NCI-H2081 treated with DMSO at 0.1 percent for 48 hours (cell line): Measurements from ENCODE around the gene VENTX.
"Not testable (repeated sequence)": the region's sequence is repeated elsewhere in the genome, so short reads cannot be mapped to it uniquely, and the experiment has no call there.

Experiments
- DNase-seq: peaks from one replicate; lab custom pipeline; 2025; lab: John Stamatoyannopoulos, UW

Gene VENTX

DNA sequence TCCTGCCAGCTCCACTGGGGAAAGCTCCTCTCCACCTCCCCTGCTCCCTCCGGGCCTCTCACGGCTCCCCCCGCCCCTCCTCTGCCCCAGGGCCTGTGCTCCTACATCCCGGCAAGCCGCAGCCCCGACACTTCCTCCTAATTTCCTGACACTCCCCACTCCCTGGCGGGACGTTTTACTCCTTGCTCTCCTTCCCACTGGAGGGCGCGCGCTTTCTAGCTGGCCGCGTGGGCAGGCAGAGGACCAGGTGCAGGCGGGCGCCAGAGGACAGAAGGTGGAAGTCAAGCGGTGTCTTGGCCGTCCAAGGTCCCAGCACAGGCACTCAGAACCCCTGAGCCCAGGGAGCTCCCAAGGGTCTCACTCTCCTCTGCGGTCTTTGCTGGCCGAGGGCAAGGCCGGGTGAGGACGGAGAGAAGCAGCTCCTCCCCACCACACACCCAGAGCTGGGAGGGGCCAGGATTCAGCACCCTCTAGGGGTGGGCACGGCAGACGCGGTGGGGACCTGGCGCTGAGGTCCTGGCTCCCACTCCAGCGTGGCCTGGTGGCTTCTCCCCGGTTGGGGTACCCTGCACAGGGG, 19.9 kb downstream of the VENTX start:
- no peak for DNase-seq

DNA sequence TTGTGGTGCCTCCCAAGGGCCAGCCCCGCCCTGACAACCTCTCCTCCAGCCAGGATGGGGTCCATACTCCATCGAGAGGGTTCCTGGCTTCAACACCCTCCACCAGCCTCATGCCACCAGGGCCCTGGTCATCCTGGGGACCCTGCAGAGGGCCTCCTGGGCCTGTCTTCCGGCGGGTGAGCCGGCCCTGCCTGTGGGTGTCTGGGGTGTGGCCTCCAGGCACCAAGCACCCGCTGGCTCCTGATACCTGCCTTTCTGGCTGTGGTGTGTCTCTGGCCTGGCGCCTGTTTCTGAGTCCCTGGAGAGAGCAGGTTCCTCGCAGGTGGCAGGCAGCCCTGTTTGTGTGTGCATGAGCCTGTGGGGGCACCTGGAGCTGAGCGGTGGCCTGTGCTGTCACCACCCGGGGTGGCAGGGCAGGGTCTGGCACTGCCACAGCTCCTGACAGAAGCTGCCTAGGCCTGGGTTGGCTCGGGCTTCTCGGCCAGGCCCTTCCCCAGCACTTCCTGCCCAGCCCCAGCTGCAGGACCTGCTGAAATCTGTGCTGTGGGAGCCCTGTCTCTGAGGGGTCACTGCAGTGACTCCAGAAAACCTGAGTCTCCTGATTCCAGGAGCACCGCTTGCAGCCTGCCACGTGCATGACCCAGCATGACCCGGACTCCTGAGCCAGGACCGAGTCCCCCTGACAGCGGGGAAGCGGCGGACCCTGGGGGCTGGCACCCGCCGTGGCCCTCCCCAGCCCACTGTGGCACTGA, 20.6 kb downstream of the VENTX start:
- no peak for DNase-seq

DNA sequence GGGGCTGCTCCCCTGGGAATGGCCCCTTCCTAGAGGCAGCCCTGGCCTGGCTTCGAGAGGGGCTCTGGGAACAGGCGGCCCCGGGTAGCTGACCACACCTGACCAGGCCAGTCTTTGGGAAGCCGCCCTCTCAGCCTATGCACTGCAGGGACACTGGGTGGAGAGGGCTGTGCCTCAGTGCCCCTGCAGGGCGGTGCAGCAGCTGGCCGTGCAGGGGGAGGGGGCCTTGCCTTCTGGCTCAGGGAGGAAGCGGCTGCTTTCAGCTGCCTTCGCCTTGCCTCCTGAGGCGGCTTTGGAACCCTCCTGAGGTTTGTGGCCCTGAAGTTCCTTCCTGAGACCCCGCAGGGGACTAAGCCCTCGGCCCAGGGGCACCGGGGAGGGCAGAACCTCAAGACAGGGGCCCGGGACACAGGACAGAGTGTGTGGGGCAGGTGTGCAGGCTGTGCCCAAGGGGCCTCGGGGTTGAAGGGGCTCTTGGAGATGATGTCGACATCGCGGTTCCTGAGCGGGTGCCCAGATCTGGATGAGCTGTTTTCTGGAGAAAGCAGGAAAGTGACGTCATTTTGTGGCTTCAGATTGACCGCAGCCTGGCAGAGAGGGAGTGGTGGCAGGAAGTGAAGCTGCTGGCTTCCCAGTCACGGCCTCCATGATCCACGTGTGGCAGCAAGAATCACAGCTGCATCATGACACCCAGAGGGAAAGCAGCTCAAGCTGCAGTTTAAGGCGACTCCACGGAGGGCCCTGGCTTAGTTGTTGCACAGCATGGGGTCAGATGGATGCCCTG, 21.4 kb downstream of the VENTX start:
- no peak for DNase-seq

DNA sequence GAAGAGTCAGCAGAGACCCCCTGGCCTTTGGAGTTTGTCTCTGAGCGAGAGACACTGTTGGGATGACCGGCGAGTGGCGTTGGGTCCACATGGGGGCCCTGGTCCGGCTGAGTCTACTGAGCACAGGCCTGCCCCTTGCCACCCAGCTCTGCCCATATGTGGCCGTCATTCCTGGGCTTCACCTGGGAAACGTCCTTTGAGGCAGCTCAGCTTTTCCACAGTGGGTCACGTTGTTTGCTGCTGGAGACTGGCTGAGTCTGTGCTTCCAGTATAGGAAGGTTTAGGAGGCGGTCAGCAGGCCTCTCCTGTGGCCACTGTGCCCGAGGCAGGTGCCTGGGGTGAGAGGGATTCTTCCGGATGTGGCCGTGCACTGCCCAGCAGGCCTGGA, 21.9 kb downstream of the VENTX start:
- DNase-seq: no peak

DNA sequence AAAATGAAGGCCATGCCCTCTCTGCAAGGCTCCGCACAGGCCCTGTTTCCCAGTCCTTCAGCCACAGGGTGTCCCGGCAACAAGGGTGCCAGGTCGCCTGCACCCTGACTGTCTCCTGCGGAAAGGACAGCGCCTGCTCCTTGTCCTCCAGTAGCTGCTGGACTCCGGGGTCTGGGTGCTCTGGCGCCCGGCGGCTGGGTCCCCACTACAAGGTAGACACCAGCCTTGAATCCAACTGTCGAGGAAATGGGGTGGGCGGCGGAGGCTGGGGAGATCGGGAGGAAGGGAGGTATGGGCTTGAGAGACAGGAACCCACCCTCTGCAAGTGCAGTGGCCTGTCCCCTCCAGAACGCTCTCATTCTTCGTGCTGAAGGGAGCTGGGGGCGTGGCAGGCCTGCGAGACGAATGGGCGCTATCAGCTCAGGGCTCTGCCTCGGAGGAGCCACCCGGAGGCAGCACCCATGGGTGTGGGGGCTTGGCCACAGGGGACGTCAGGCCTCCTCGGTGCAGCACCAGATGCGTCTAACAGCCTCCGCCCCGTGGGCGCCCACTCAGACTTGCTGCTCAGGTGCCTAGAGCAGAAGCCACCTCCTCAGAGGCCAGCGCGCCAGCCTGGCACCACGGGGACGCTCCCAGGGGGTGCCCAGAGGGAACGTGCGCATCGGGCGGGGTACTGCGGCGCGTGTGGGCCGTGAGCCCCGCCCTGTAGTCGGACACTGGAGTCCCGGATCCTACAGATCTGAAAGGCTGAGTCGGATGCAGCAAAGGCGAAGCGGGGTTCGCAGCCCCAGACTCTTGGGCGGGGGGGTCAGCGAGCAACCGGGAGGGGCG, 23.5 kb downstream of the VENTX start:
- DNase-seq: no peak

DNA sequence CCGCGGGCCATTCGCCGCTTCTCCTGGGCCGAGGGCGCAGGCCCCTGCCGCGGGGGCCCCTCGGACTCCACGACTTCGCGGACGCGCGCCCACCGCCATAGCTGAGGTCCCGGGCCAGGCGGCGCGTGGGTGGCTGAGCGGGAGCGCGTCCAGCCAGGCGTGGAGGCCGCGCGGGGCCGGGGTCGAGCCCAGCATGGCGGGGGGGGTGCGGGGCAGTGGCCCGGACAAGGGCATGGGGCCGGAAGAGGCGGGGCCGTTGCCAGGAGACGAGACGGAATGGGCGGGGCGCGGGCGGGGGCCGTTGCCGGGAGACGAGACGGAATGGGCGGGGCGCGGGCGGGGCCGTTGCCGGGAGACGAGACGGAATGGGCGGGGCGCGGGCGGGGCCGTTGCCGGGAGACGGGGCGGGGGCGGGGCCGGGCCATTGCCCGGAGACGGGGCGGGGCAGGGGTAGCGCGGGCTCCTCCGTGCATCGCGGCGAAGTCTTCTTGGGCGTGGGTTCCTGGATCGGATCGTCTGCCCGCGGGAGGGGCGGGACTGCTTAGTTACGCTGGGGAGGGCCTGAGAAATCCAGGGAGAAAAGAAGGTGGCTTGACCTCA, 24.2 kb downstream of the VENTX start:
- no peak for DNase-seq

DNA sequence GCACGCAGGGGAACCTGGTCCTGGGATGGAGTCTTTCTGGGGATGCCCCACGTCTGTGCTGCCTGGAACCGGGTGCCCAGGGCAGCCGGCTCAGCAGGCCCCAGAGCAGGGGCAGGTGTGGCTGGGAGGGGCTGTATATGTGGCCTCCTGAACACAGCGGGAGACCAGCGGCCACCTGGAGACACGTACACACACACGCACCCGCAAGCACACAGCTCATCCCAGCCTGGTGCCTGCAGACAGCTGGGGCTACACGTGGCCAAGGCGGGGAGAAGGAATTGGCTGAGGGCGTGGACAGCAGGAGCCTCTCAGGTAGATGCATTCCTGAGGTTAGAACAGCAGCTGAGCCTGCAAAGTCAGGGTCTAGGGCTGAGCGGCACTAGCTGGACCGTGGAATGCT, 25.0 kb downstream of the VENTX start:
- no peak for DNase-seq

DNA sequence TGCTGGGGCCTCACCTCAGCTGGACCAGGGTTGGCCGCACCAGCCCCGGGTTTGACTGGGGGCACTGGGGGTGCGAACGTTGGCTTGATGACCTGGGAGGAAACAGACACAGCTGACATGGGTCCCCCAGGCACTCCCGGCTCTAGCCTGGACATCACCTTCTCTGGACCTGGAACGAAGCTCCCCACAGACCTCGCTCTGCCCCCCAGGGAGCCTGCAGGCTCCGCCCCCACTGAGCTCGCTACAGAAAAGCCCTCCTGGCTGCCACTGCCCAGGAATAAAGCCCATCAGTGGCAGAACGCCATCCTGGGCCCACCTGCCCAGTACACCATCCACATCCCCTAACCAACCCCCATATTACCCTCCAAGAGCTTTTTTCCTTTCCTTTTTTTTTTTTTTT, 26.0 kb downstream of the VENTX start:
- DNase-seq: no peak

DNA sequence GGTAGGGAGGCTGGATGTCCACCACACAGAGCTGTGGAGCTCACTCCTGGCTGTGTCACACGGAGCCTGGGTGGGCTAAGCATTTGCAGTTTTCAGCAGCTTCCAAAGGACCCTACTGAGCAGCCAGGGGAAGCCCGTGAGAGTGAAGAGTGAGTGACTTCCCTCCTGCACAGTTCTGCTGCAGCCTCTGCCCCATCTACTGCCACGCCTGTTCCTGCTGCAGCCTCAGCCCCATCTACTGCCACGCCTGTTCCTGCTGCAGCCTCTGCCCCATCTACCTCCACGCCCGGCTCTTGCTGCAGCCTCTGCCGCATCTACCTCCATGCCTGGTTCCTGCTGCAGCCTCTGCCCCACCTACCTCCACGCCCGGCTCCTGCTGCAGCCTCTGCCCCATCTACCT, 26.8 kb downstream of the VENTX start:
- no peak for DNase-seq

DNA sequence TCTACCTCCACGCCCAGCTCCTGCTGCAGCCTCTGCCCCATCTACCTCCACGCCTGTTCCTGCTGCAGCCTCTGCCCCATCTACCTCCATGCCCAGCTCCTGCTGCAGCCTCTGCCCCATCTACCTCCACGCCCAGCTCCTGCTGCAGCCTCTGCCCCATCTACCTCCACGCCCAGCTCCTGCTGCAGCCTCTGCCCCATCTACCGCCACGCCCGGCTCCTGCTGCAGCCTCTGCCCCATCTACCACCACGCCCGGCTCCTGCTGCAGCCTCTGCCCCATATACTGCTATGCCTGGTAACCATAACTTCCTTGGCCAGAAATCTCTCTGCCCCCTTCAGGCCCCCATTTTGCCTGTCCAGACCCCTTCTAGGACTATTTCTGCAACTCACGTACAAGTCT, 27.4 kb downstream of the VENTX start:
- DNase-seq: not testable (repeated sequence)

DNA sequence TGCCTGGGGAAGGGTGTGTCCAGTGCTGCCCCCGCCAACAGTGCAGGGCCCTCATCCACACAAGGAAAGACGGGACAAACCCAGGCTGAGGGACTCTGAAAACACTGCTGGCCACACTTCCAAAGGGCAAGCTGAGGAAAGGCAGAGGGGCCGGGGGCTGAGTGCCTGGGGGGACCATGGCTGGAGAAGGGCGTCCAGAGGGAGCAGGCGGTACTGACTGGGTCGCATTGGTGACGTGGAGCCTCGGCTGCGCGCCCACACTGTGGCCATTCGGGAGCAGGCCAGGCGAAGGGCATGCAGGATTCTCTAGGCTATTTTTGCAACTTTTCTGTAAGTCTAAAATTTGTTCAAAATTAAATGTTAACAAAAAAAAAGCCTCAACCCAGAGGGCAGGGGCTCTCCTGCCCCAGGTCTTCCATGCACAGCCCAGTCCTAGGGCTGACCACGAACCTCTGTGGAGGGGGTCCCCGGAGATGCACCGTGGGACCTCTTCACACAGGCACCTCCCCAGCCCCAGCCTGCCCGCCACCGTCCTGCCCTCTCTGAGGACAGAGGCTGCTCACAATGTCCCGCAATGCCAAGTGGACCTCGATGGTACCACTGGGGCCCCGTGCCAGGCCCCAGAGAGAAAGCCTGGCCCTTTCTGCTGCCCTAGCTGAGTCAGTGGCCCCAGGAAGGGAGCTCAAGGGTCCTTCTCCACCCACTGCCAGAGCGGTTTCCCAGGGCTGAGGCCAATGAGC, 28.6 kb downstream of the VENTX start:
- DNase-seq: no peak

DNA sequence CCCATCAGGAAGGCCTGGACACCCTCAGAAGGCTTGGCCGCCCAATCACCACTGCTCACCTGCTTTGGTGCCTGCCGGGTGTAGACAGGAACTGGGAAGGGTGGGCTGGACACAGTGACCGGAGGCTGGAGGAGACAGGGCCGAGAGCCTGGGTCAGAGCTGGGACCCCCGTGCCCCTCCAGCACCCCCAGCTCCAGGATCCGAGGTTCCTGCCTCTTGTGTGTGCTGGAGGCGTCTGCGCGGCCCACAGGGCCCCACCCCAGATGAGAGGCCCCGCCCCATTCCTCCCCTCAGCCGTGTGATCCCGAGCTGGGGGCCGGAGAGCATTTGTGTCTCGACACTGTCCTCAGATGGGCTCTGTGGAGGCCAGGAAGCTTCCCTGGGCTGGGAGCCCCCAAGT, 29.6 kb downstream of the VENTX start:
- no peak for DNase-seq

DNA sequence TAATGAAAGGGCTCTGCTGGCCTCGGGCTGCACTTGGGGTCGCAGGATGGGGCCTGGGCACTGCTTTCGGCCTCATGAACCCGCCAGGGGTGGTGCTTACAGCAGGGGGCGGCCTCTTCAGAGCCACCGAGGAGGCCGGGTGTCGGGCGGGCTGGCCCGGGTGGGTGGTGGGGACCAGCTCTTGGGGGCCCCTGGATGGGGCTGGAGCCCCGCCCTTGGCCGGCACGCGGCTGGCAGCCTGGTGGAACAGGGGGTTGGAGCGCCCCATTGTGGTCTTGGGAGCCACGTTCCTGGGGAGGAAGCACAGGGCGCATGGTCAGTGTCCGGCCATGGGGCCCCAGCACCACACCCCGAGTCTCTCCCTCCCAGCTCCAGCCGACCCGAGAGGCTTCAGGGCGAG, 30.2 kb downstream of the VENTX start:
- no peak for DNase-seq

DNA sequence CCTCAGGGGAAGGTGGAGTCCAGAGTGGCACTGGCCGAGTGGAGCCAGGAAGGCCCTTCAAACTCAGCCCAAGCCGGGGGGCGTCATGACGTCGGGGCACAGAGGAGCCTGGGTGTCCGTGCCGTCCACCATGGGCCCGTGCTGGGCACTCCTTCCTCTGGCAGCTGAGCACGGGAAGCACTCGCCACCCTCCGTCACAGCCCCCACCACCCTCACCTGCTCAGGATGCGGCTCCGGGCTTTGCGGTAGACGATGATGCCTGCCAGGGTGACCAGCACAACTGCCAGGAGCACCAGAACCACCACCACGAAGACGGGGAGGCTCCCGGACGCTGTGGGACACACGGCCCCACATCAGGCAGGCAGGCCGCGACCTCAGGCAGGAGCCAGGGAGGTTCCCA, 30.9 kb downstream of the VENTX start:
- no peak for DNase-seq

DNA sequence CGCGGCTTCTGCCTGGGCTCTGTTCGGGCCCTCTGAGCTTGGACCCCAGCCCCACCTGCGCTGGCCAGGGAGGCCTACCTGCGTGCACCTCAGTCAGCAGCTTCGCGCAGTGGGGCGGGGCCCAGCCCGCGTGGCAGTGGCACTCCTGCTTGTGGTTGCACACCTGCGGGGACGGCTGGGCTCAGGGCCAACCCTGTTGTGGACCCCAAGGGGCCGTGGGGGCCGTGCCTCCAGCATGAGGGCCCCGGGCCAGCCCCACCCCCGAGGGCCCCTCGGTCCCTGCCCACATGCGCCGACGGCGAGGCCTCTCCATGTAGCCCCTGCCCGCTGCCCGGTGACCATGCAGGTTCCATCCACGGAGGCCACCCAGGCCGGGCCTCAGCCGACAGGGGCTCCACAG, 31.7 kb downstream of the VENTX start:
- DNase-seq: no peak

DNA sequence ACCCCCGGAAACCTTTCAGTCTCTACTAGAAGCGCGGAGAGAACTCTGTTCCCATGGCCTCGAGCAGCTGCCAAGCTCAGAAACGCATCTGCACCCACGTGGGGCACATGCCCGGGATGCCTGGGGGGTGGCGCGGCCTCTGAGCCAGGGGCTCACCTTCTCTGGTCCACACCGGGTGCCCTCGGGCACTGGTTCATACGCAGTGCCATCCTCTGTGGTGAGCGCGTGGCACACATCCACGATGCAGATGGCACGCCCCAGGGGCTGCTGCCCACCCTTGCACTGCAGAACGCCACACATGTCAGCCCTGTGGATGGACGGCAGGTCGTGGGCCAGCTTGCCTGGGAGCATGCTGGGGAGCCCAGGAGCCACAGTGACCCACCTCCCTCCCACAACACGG, 32.5 kb downstream of the VENTX start:
- DNase-seq: no peak

DNA sequence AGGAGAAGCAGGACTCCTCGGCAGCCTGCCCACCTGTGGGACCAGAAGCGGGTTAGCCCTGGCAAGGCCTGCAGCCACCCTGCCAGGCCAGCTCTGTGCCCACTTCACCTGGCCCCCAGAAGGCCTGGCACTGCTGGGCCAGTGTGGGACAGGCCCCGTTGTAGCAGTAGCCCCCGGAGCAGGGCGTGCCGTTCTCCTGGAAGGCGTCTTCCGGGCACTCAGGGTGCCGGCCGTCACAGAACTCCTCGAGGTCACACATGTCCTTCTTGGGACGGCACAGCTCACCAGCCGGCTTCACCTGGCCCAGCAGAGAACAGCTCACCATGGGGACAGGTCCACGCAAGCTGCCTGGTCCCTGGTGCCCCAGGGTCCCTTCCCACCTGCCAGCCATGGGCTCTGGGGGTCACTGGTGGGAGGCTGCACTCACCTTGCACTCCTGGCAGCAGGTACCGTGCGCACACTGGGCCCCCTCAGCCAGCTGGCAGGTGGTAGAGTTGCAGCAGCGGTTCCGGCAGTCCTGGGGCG, 33.2 kb downstream of the VENTX start:
- no peak for DNase-seq

DNA sequence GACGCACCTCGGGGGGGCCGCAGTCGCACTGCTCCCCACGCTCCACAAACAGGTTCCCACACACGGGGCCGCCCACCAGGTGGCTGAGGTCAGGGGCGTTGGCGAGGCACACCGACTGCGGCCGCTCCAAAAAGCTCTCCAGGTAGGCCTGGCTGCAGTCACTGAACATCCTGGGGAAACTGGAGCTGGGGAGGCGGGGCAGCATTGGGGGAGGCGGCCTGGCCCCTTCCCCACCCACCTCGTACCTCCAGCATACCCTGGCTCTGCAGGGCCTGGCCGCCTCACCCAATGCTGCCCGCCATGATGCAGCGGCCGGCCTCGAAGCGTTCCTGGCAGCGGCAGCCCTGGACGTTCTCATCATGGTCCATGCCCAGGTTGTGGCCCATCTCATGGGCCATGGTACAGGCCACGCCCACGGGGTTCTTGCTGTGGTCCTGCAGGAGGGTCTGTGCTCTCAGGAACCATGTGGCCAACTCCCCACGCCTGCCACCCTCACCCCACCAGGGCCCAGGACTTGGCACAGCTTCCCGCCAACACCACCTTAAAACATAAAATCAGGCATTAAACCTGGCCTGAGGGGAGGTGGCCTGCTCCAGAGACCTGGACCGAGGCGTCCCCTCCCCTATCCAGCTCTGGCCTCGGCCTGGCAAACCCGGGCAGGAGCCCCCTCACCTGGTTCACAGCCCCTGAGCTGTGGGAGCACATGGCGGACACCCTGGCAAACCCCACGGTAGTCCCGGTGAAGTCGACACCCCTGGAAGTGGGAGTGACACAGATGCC, 34.1 kb downstream of the VENTX start:
- no peak for DNase-seq

DNA sequence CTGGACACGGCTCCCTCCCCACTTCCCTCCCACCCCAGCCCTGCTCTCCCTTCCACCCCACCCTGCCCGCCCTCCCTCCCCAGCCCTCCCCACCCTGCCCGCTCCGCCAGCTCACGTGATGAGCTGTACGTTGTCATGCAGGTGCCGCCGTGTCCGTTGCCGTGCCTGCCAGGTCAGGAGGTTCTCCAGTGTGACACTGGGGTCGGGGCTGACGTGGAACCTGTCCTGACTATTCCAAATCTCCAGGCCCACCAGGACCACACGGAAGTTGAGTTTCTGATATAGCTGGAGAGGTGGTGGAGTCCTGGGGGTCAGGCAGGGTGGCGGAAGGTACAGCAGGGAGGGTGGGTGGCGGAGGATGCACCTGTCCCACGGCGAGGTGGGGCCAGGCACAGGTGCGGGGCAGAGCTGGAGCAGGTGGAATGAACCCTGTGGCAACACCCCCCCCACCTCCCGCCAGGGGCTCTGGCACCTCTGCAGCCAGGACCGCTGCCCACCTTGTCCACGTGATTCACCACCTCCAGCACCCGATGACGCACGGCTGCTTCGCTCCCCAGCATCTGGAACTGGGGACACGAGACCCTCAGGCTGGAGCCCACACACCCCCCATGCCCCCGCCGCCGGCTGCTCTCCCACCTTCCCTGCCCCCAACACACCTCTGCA, 34.8 kb downstream of the VENTX start:
- DNase-seq: no peak

DNA sequence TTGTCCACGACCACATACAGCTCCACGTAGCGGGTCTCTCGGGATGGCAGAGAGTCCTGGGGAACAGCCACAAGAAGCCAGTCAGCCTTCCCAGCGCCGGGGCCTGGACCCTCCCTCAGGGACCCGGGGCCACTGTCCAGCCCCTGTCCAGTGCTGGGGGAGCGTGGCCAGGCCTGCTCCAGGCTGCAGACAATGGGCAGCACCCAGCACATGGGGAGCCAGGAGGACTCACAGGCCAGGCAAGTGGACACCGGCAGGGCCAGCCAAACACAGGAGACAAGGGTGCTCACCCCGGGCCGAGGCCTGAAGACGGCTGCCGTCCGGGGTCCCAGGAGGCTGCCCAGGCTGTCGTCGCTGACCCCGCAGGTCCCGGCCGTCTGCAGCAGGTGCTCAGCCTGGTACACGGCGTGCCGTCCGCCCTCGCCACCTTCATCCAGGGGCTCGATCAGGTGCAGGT, 35.3 kb downstream of the VENTX start:
- DNase-seq: no peak
